ENCODE results near the gene SDCCAG8. TPM values are rescaled to one million over a fixed set of nuclear protein-coding genes. Genes with fewer than 3 reads are reported as not detected.

SDCCAG8 gene
- total RNA-seq, 1 donor from 2014 or later = 26.7 TPM

DNA sequence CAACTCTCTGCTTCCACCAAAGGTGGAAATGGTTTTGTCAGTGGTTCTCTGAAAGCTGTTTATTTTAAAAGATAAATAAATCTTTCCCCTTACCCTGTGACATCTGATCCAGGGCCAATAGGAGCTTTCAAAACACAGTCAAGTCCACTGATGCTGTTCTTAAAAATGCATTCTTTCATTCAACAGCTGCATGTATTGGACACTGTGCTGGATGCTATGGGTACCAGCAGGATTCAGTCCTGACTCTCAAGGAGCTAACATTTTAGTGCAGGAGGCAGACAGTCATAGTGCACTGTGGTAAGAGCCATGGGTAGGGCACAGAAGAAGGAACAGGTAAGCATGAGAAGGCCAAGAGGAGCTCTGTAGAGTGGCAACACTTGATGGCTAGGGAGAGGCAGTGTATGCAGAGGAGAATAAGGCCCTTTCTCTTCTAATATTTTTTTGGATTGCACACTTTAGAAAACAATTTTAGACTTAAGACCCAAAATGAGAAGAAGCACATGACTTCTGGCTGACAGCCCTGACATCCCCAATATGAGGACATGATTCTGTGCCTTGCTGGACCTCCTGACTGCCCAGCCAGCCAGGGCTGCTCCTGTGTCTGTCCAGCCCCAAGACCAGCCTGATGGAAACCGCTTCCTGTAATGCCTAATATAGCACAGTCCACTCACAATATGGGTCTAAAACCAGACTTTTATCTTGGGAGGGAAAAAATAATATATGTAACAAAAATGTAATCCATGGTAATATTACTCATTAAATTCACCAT, 207.3 kb downstream of the SDCCAG8 start:
- DNase-seq (ENCODE audit: extremely low spot score, unreplicated experiment) = no peak
- Mint-ChIP-seq H3K36me3 (ENCODE audit: unreplicated experiment) (peaks cover 8% of the 10 kb centered on the region), H3K27me3 (ENCODE audit: unreplicated experiment) (no peaks in the 10 kb centered on the region), H3K9me3 (ENCODE audit: unreplicated experiment) (no peaks in the 10 kb centered on the region), H3K27ac (ENCODE audit: unreplicated experiment) (no peak overlapping the region), H3K4me1 (ENCODE audit: unreplicated experiment) (no peaks in the 10 kb centered on the region), H3K4me3 (ENCODE audit: unreplicated experiment) (no peak overlapping the region)
- TF ChIP-seq, protein P1, sequence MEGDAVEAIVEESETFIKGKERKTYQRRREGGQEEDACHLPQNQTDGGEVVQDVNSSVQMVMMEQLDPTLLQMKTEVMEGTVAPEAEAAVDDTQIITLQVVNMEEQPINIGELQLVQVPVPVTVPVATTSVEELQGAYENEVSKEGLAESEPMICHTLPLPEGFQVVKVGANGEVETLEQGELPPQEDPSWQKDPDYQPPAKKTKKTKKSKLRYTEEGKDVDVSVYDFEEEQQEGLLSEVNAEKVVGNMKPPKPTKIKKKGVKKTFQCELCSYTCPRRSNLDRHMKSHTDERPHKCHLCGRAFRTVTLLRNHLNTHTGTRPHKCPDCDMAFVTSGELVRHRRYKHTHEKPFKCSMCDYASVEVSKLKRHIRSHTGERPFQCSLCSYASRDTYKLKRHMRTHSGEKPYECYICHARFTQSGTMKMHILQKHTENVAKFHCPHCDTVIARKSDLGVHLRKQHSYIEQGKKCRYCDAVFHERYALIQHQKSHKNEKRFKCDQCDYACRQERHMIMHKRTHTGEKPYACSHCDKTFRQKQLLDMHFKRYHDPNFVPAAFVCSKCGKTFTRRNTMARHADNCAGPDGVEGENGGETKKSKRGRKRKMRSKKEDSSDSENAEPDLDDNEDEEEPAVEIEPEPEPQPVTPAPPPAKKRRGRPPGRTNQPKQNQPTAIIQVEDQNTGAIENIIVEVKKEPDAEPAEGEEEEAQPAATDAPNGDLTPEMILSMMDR (IDR thresholded peaks at IDR 0.05) = no peak

DNA sequence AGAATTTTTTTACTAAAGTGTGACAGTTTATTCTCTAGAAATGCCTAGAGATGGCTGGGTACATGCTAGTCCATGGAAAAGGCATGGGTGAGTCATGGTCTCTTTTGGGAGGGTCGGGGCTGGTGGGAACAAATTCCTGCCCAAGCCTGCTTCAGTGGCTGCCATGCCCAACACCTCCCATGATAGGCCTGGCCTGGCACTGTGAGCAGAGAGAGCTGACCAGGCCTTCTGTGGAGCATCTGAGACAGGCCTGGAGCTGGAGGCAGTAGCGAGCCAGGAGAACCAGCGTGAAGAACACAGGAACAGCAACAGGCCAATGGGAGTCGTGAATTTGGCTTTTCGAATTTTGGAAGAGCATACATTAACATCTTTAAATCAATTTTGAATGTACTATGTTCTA, 209.2 kb downstream of the SDCCAG8 start:
- Mint-ChIP-seq H3K27me3 (ENCODE audit: unreplicated experiment) (no peaks in the 10 kb centered on the region), H3K9me3 (ENCODE audit: unreplicated experiment) (no peaks in the 10 kb centered on the region), H3K36me3 (ENCODE audit: unreplicated experiment) (peaks cover 5% of the 10 kb centered on the region), H3K4me3 (ENCODE audit: unreplicated experiment) (no peak overlapping the region), H3K27ac (ENCODE audit: unreplicated experiment) (no peak overlapping the region), H3K4me1 (ENCODE audit: unreplicated experiment) (no peaks in the 10 kb centered on the region)
- TF ChIP-seq, protein P1 (IDR thresholded peaks at IDR 0.05) = no peak
- no peak for DNase-seq (ENCODE audit: extremely low spot score, unreplicated experiment)

DNA sequence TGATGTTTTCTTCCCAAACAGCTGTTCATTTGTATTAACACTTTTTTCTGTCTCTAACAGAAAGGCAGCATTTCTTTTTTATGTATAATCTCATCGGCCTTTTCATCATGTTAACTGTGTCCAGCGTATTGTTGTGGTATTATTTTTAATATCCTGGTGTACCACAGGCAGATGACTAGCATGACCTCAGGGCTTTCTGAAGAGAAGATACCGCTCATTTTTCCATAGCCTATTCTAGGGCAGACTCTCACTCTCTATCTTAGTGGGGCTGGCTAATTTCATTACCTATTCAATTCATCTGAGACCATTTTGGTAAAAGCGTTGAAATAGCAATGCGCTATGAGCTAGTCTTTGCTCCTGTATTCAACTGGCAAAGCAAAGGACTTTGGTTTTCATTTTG, 209.9 kb downstream of the SDCCAG8 start:
- Mint-ChIP-seq H3K36me3 (ENCODE audit: unreplicated experiment) (peaks cover 7% of the 10 kb centered on the region), H3K27me3 (ENCODE audit: unreplicated experiment) (no peaks in the 10 kb centered on the region), H3K4me1 (ENCODE audit: unreplicated experiment) (no peaks in the 10 kb centered on the region), H3K4me3 (ENCODE audit: unreplicated experiment) (no peak overlapping the region), H3K27ac (ENCODE audit: unreplicated experiment) (no peak overlapping the region), H3K9me3 (ENCODE audit: unreplicated experiment) (no peaks in the 10 kb centered on the region)
- DNase-seq (ENCODE audit: extremely low spot score, unreplicated experiment) = no peak
- TF ChIP-seq, protein P1 (IDR thresholded peaks at IDR 0.05) = no peak

DNA sequence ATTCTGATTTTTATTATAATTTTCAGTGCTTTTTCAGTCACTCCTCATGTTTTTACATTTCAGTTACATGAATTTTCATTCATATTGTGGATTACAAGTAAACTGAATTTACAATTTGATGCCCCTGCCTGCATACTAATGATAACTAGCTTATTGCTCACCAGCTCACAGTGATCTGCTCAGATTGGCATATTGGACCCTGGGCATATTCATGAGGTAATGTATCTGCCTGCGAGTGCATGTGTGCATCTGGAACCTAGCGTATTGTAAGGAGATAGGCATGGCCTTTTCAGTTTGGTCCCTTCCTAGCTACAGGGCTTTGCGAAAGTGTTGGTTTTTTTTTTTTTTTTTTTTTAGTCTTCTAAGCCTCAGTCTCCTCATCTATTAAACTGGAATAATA, 213.7 kb downstream of the SDCCAG8 start:
- no peak for DNase-seq (ENCODE audit: extremely low spot score, unreplicated experiment)
- Mint-ChIP-seq H3K27ac (ENCODE audit: unreplicated experiment) (no peak overlapping the region), H3K4me3 (ENCODE audit: unreplicated experiment) (no peak overlapping the region), H3K36me3 (ENCODE audit: unreplicated experiment) (peaks cover 5% of the 10 kb centered on the region), H3K27me3 (ENCODE audit: unreplicated experiment) (no peaks in the 10 kb centered on the region), H3K9me3 (ENCODE audit: unreplicated experiment) (no peaks in the 10 kb centered on the region), H3K4me1 (ENCODE audit: unreplicated experiment) (peaks cover 11% of the 10 kb centered on the region)
- TF ChIP-seq, protein P1 (IDR thresholded peaks at IDR 0.05) = no peak

DNA sequence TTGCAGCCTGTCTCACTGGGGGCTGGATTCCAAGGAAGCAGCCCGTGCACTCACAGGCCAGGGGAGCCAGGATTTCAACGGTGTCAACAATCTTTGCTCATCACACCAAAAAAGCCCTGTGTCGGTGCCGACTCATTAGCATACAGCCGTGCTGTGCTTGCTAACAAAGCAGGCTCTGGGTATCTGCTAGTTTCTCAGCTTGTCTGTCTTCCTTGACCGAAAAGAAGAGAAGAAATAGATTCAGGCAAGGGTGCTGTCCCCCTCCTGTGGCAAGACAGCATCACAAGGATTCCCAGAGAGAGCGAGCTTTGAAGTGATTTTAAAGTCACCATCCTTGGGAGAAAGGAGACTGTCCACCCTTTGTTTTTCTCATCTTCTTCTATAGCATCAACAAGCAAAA, 214.7 kb downstream of the SDCCAG8 start:
- TF ChIP-seq, protein P1 (IDR thresholded peaks at IDR 0.05) = no peak
- H3K9me3 Mint-ChIP-seq (ENCODE audit: unreplicated experiment) = no peaks in the 10 kb centered on the region
- no peak overlapping the region for H3K4me3 Mint-ChIP-seq (ENCODE audit: unreplicated experiment)
- DNase-seq (ENCODE audit: extremely low spot score, unreplicated experiment) = no peak
- peaks cover 5% of the 10 kb centered on the region for H3K36me3 Mint-ChIP-seq (ENCODE audit: unreplicated experiment)
- H3K27me3 Mint-ChIP-seq (ENCODE audit: unreplicated experiment) = no peaks in the 10 kb centered on the region
- peaks cover 11% of the 10 kb centered on the region for H3K4me1 Mint-ChIP-seq (ENCODE audit: unreplicated experiment)
- H3K27ac Mint-ChIP-seq (ENCODE audit: unreplicated experiment) = no peak overlapping the region
